Measurements from ENCODE around the gene C1QTNF6. TPM values are rescaled to one million over a fixed set of nuclear protein-coding genes. Genes with fewer than 3 reads are reported as not detected.

The C1QTNF6 gene
- total and polyA plus RNA-seq, 8 donors, result 1.2 to 10.9 (median 3.0) TPM

GRCh38 chr22:37185646-37186227 is 2.3 kb downstream of the C1QTNF6 start:
- H3K4me3 ChIP-seq, result no peak overlapping the region
- H3K36me3 ChIP-seq, result no peaks in the 10 kb centered on the region
- H3K4me1 ChIP-seq, result peaks cover 0 to 6% (median 0%) of the 10 kb centered on the region in 3 donors
- TF ChIP-seq CTCF (IDR thresholded peaks at IDR 0.05), result no peak
- WGBS, 2 donors, result 59 to 60% methylated on average over 13 of the region's 13 CpGs
- intact Hi-C loops (cut with DNase I), result no loop called here
- DNase-seq (peak in 2 of 6 donors; percentile 30 to 35), ATAC-seq (no peak), FAIRE-seq (no peak)
- H3K27ac ChIP-seq, result no peak overlapping the region
- H3K9me3 ChIP-seq, result no peaks in the 10 kb centered on the region
- no peaks in the 10 kb centered on the region for H3K27me3 ChIP-seq

GRCh38 chr22:37184816-37185541 is 3.1 kb downstream of the C1QTNF6 start:
- H3K4me1 ChIP-seq, result peaks cover 0 to 6% (median 0%) of the 10 kb centered on the region in 3 donors
- no peak overlapping the region for H3K27ac ChIP-seq
- WGBS, 2 donors, result 77 to 85% methylated on average over 18 of the region's 18 CpGs
- H3K27me3 ChIP-seq, result no peaks in the 10 kb centered on the region
- ATAC-seq (no peak), FAIRE-seq (no peak), DNase-seq (peak in 2 of 6 donors; percentile 37 to 53)
- H3K4me3 ChIP-seq, result no peak overlapping the region
- no peaks in the 10 kb centered on the region for H3K9me3 ChIP-seq
- intact Hi-C loops (cut with DNase I), result no loop called here
- no peaks in the 10 kb centered on the region for H3K36me3 ChIP-seq
- no peak for TF ChIP-seq CTCF (IDR thresholded peaks at IDR 0.05)

GRCh38 chr22:37184380-37184755 is 3.7 kb downstream of the C1QTNF6 start:
- H3K36me3 ChIP-seq, result no peaks in the 10 kb centered on the region
- H3K27me3 ChIP-seq, result no peaks in the 10 kb centered on the region
- no peak for ATAC-seq
- TF ChIP-seq CTCF (IDR thresholded peaks at IDR 0.05), result no peak
- H3K27ac ChIP-seq, result no peak overlapping the region
- H3K4me1 ChIP-seq, result peaks cover 0 to 6% (median 0%) of the 10 kb centered on the region in 3 donors
- H3K9me3 ChIP-seq, result no peaks in the 10 kb centered on the region
- intact Hi-C loops (cut with DNase I), result no loop called here
- peak in 2 of 6 donors; percentile 52 to 56 for DNase-seq
- no peak overlapping the region for H3K4me3 ChIP-seq
- no peak for FAIRE-seq
- 79 to 91% methylated on average over 12 of the region's 12 CpGs for WGBS, 2 donors

GRCh38 chr22:37183432-37184379 is 4.3 kb downstream of the C1QTNF6 start:
- intact Hi-C loops (cut with DNase I), result no loop called here
- Histone ChIP-seq H3K4me3 (no peak overlapping the region), H3K27ac (no peak overlapping the region), H3K27me3 (no peaks in the 10 kb centered on the region), H3K9me3 (no peaks in the 10 kb centered on the region), H3K4me1 (peaks cover 0 to 5% (median 0%) of the 10 kb centered on the region in 3 donors), H3K36me3 (no peaks in the 10 kb centered on the region)
- 71 to 81% methylated on average over 17 of the region's 17 CpGs for WGBS, 2 donors
- ATAC-seq (no peak), FAIRE-seq (no peak), DNase-seq (peak in 2 of 6 donors; percentile 45 to 46)
- TF ChIP-seq CTCF (IDR thresholded peaks at IDR 0.05), result no peak

All from pancreas (tissue), 10 donors.